H7 (cell line): Measurements from ENCODE around the gene PACS1. TPM values are rescaled to one million over a fixed set of nuclear protein-coding genes. Genes with fewer than 3 reads are reported as not detected.

ENCODE experiments used
- DNase-seq: peaks from one replicate; pipeline ENCODE4 v3.0.0; 2012
- H3K27me3 ChIP-seq: 2 replicates; pipeline ENCODE4 v1.6.0; 2011; ENCODE audit warnings: mild to moderate bottlenecking, low read length; ENCODE audit not compliant: control insufficient read depth, insufficient read depth
- H3K36me3 ChIP-seq: replicated peaks from 2 replicates; pipeline ENCODE4 v1.5.1; 2011; ENCODE audit warnings: low read length; ENCODE audit not compliant: control insufficient read depth, insufficient read depth
- H3K4me3 ChIP-seq: 2 replicates; pipeline ENCODE4 v1.5.1; 2011; ENCODE audit warnings: low read depth, mild to moderate bottlenecking, control low read depth, low read length, moderate library complexity; ENCODE audit not compliant: insufficient read depth
- total RNA-seq: library from RNA; depleted of rRNA; stranded (reverse); fragments of >200 nt; shearing (Covaris generic); gene quantifications from 2 replicates; pipeline ENCODE4 v1.2.3, GENCODE V29; 2014

PACS1 gene
- total RNA-seq, 1 experiment from 2014 or later: 16.2 TPM

DNA sequence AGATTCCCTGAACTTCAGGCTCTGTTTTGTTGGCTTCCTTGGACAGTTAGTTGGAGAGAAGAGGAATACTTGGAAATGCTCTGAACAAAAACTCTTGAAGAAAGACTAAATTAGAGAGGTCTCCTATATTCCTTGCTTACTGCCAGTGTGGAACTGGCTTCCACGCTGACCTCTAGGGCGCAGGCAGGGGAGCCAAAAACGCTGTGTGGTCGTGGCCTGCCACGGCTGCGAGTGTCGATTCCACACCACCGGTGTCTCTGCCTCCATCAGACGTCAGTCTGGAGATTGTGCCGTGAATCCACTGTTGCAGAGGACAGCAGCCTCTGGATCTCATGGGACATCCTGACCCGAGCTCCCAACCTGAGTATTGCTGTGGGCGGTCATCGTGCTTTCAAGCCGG is 160.9 kb downstream of the PACS1 start:
- DNase-seq: no peak
- Histone ChIP-seq H3K36me3 (peaks cover 11% of the 10 kb centered on the region), H3K4me3 (no peak overlapping the region), H3K27me3 (no peaks in the 10 kb centered on the region)

DNA sequence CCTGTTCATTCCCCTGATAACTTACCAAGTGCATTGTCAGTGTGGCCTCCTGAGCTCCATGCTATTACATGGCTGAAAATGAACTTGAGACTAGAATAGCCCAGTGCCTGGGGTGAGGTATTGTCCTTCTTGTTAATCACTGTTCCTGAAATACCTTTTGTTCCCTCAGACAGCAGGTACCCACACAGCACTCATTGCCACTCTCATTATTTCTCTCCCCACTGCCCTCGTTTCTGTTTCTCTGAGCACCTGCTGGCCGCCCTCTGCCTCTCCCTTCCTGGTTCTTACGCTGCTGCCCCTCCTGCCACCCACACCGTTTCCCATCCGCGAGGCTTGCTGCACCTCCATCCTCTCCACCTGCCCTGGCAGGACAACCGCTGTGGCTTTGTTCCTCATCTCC is 161.5 kb downstream of the PACS1 start:
- no peak overlapping the region for H3K4me3 ChIP-seq
- peak; percentile 72 for DNase-seq
- H3K27me3 ChIP-seq: no peaks in the 10 kb centered on the region
- peaks cover 11% of the 10 kb centered on the region for H3K36me3 ChIP-seq

DNA sequence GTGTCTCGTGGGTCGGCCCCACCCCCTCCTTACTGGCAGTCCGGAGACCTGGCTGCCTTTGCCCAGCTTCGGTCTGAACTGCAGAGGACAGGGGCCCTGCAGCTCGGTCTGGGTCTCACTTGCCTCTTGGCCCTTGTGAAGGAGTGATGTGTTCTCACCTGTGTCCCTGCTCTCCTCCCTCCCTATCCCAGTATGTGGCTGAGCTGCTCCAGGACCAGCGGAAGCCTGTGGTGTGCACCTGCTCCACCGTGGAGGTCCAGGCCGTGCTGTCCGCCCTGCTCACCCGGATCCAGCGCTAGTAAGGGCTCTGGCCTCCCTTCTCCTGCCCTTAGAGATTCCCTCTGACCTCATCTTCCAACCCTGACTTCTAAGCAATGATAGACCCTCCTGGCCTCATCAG is 162.7 kb downstream of the PACS1 start:
- Histone ChIP-seq H3K36me3 (peaks cover 11% of the 10 kb centered on the region), H3K4me3 (no peak overlapping the region), H3K27me3 (no peaks in the 10 kb centered on the region)
- no peak for DNase-seq

DNA sequence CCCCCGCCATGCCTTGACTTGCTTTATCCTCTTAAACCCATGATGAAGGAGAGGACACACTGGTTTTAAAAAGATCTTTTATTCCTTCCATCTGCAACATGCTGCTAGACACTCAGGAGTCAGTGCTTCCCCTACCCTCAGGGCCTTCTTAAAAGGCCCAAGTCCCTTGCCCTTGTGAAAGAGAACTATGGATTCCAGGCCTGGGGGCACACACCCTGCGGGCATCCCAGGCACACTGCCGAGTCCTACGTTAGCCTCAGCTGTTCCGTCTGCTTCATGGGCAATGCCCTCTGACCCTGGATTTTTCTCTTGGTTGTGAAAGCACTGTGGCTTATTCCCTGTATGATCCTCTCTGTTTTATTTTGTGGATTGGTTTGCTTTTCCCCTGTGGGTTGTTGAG is 163.2 kb downstream of the PACS1 start:
- DNase-seq: no peak
- Histone ChIP-seq H3K36me3 (peaks cover 11% of the 10 kb centered on the region), H3K4me3 (no peak overlapping the region), H3K27me3 (no peaks in the 10 kb centered on the region)

DNA sequence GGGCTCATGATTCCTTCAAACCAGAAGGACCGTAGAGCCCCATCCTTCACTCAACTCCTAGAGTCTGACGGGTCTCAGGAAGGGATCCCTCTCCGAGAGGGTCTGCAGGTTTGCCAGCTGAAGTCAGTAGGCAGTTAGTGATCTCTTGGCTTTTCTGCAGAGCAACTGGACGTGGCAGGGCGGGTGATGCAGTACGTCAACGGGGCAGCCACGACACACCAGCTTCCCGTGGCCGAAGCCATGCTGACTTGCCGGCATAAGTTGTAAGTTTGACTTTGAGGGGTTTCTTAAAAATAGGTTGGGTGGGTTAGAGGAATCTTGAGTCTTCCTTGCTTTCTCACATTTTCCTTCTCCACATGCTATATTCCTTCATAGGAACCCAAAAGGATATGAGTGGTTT is 165.1 kb downstream of the PACS1 start:
- no peak for DNase-seq
- H3K36me3 ChIP-seq: peaks cover 13% of the 10 kb centered on the region
- H3K4me3 ChIP-seq: no peak overlapping the region
- no peaks in the 10 kb centered on the region for H3K27me3 ChIP-seq

DNA sequence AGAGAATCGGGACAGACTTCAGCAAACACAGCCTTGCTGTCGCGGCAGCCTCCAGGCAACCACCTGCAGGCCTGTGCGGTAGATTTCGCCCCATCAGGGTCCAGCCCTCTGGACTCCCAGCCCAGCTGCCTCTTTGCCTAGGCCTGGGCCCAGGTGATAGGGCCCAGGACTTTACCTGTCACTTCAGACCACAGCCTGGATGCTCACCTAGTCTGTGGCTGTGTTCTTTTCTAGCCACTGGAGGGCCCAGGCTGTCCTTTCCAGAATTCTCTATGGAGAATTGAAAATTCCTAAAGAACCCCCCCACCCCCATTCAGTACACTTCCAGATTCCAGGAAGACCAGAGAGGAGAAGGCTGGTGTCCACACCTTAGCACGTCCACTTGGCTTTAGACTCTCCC is 167.8 kb downstream of the PACS1 start:
- no peak overlapping the region for H3K4me3 ChIP-seq
- peaks cover 8% of the 10 kb centered on the region for H3K36me3 ChIP-seq
- DNase-seq: peak; percentile 66
- no peaks in the 10 kb centered on the region for H3K27me3 ChIP-seq

DNA sequence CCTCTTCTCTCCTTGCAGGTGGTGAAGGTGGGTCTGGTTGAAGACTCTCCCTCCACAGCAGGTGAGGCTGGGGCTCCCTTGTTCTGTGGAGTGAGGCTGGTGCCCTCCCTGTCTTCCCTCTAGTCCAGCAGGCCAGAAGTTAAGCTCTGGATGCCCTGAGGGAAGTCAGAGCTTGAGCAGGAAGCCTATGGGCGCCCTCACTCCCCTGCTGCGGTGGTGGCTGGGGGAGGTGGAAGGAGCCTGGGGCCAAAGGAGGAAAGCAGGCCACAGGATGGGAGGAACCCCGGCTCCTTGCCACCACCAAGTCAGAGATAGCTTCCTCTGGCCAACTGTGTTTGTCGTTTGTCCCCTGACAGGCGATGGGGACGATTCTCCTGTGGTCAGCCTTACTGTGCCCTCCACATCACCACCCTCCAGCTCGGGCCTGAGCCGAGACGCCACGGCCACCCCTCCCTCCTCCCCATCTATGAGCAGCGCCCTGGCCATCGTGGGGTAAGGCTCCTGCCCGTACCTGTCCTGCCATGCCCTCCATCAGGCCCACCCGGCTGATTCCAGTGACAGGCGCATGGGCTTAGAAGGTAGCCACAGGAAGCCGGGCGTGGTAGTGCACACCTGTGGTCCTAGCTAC is 168.8 kb downstream of the PACS1 start:
- Histone ChIP-seq H3K27me3 (no peaks in the 10 kb centered on the region), H3K36me3 (peaks cover 7% of the 10 kb centered on the region), H3K4me3 (no peak overlapping the region)
- peak; percentile 33 for DNase-seq

DNA sequence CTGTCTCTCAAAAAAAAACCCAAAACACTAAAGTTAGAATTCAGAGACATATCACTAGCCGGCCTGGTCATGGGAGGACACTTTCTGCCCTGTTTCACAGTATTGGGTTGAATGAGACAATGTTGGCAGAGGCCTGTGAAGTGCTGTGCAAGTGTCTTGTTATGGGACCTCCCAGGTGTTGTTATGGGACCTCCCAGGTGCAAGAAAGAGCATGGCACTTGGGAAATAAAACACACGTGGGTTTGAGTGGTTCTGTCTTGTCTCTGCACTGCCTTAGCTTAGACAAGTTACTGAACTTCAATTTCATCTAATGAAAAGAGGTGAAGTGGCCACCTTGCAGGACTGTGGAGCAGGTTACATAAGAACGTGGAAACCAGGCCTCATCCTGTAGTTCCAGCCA is 169.4 kb downstream of the PACS1 start:
- no peak overlapping the region for H3K4me3 ChIP-seq
- peak; percentile 26 for DNase-seq
- H3K27me3 ChIP-seq: no peaks in the 10 kb centered on the region
- peaks cover 5% of the 10 kb centered on the region for H3K36me3 ChIP-seq

DNA sequence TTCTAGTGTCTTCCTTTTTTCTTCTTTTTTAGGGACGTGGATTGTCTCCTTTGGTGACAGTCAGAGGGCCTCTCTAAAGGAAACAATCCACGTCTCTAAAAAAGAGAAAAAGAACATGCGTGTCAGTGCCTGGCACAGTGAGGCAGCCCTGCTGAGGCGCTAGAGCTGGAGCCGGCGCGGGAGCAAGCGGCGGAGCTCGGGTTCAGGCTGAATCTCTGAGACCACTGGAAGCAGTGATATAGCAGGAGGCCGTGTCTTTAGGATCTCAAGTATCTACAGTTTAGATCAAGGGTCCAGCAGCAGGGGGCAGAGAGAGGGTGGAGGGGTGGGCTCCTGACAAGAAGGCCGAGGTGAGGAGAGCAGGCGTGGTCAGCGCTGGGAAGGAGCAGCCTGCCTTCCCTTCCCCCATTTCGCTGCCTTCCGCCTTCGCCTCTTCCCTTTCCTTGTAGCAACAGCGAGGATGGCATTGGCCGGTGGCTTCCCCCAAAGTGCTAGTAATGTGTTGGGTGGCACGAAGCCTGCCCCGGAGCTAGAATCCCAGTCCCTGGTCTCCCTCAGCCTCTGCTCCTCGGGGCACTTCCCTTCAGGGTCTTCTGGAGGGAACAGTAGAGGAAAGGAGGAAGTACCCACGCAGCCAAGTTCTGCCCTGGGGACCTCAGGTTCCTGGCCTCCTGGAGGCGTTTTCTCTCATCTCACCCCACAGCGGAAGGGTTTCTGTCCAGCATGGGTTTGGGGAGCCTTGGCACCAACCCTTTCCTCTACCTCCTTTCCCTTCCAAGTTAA is 170.1 kb downstream of the PACS1 start:
- Histone ChIP-seq H3K36me3 (peaks cover 5% of the 10 kb centered on the region), H3K27me3 (no peaks in the 10 kb centered on the region), H3K4me3 (no peak overlapping the region)
- peak; percentile 59 for DNase-seq

DNA sequence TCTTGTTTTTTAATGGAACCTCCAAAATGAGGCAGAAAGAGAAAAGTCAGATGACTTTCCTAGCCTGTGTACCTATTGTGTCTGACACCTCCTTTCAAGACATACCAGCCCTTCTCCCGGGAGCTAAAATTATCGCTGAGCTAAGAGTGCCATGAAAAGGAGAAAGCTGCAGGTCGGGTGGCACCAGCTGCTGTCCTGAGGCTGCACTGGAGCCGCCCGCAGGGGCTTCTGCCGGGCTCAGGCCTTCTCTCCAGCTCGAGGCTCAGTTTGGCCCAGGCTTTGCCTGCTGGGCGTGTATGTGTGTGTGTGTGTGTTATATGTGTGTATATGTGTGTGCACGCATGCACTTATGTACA is 170.7 kb downstream of the PACS1 start:
- Histone ChIP-seq H3K27me3 (no peaks in the 10 kb centered on the region), H3K4me3 (no peak overlapping the region), H3K36me3 (peaks cover 2% of the 10 kb centered on the region)
- DNase-seq: peak; percentile 31

DNA sequence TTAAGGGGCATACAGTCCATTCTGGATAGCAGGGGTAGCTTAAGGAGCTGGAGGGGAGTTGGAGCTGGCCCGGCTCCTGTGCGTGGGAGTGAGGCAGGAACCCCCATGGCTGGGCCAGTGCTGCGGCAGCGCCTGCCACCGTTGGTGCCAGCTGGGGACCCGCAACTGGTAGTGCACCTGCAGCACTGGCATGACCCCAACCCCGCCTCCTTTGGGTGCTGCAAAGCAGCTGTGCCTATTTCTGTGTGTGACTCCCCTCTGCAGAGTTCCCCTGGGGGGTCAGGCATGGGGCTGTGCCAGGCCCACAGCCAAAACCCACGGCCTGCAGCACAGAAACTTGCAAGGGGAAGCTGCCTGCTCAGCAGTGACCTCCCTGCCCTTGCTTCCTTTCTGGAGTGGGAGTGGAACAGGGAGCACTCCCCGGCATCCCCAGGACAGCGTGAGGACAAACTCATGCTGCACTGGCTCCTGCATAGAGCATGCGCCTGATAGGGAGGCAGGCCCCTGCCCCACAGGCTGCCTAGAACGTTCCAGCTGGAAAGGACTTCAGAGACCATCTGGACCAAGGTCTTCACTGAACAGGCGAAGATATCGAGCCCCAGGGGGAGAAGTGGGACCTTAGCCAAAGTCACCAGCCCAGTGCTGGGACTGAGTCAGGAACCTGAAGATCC is 172.2 kb downstream of the PACS1 start:
- no peaks in the 10 kb centered on the region for H3K27me3 ChIP-seq
- H3K36me3 ChIP-seq: peaks cover 2% of the 10 kb centered on the region
- H3K4me3 ChIP-seq: no peak overlapping the region
- no peak for DNase-seq

DNA sequence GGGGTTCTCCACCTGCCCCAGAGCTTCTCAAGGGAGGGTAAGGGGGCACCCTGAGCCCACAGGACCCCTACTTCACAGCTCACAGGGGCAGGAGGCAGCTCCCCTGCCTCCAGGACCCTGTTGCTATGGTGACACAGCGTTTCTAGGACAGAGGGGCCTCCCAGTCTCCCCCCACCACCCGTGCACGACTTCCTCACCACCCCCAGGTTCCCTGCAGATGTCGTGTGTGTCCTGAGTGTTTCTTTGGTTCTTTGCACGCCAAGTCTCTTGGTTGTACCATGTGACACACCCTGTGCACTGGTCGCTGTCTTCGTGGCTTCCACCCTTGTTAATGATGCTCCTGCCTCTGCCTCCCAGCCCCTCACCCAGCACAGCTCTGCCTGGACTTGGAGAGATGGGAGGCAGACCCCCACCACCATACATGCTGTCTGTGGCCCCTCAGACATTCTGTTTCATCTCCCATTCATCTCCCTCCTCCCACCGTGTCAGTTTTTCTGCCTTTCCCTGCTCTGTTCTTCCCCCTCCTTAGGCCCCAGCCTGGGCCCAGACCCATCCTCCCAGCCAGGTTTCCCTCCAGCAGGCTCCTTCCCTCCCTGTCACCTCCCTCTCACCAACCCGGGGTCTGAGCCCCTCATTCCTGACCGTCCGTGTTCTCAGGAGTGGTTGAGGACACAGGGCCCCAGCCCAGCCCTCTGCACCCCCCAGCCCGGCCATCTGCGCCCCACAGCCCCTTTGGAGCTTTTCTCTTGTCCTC is 173.9 kb downstream of the PACS1 start:
- Histone ChIP-seq H3K4me3 (no peak overlapping the region), H3K36me3 (no peaks in the 10 kb centered on the region; the same call in 1 of the 2 replicates)
- no peak for DNase-seq

DNA sequence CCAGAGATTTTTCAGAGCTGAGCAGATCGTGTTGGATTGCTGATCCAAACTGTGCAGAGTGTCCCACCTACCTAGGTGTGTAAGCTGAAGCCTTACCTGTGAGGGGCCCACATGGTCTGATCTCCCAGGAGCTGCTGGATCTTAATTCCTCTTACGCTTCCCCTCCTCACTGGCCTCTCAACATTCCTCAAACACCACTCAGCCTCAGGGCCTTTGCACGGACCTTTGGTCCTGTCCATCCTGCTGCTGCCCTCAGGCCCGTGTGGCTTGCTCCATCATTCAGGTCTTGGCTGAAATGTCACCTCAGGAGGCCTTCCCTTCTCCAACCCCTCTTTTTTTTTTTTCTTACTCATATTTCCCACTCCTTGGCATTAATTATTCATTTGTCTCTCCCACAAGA is 177.2 kb downstream of the PACS1 start:
- no peaks in the 10 kb centered on the region; the same call in 1 of the 2 replicates for H3K36me3 ChIP-seq
- DNase-seq: no peak
- no peak overlapping the region for H3K4me3 ChIP-seq
- H3K27me3 ChIP-seq: no peaks in the 10 kb centered on the region

More for the DNA sequence above, 173.9 kb downstream of the PACS1 start:
- H3K27me3 ChIP-seq: no peaks in the 10 kb centered on the region

DNA sequence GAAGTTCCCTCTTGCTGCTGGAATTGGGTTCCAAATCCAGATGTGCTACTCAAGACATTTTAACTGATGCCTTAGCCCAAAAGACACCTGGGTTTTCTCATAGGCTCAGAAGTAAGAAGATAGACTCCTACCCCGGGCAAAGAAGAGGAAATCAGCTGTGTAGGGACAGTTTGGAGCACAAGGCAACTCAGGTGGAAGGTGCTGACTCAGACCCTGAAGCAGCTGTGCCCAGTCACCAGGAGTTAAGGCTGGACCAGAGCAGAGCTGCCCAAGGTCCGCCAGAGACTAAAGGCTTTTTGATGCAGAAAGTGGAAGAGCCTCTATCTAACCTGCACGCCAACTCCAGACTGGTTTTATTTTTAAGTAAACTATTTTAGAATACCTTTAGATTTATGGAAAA is 177.7 kb downstream of the PACS1 start:
- no peaks in the 10 kb centered on the region; the same call in 1 of the 2 replicates for H3K36me3 ChIP-seq
- H3K4me3 ChIP-seq: no peak overlapping the region

More for the DNA sequence above, 177.7 kb downstream of the PACS1 start:
- DNase-seq: no peak
- no peaks in the 10 kb centered on the region for H3K27me3 ChIP-seq
